HCT116 (cell line): ENCODE data around the gene IL21R. TPM values are rescaled to one million over a fixed set of nuclear protein-coding genes. Genes with fewer than 3 reads are reported as not detected.

Source experiments
- ATAC-seq: fragments of 200-7000 bp; cut with Tn5 transposase; 2 replicates; pipeline ENCODE4 v1.9.1; 2020; ENCODE audit warnings: mild to moderate bottlenecking, moderate library complexity
- BruUV-seq: library from RNA; stranded (reverse); fragments of 400-500 nt; replicated peaks from 2 replicates; lab custom pipeline; 2021; lab: Mats Ljungman, UMichigan
- CTCF ChIA-PET: fragments of 300-600 bp; sonication (Branson Sonifier 250); formaldehyde crosslinking; loops from one replicate; lab custom pipeline; 2021; ENCODE audit warnings: antibody characterized with exemption; lab: Charles Lee
- POLR2A ChIA-PET: fragments of 300-600, 350-600 bp; sonication (Branson Sonifier 250); formaldehyde crosslinking; loops from one replicate; lab custom pipeline; 2021; ENCODE audit warnings: antibody characterized with exemption; lab: Charles Lee
- RAD21 ChIA-PET, 2 experiments: fragments of 300-600 bp; sonication (Branson Sonifier 250); formaldehyde crosslinking; loops; one replicate each; lab custom pipeline; 2023; ENCODE audit warnings: low total read pairs in 2 of 2; ENCODE audit not compliant: uncharacterized antibody in 2 of 2, unreplicated experiment in 2 of 2, low non-redundant PET in 1 of 2; lab: Charles Lee
- DNase-seq: peaks from one replicate; pipeline ENCODE4 v3.0.0-alpha.2; 2010; ENCODE audit warnings: low read depth, low spot score
- H2AFZ ChIP-seq: fragments of 200-600 bp; shearing (Covaris generic), sonication (generic); 2 replicates; pipeline ENCODE4 v1.6.1; 2017; ENCODE audit warnings: low read depth, mixed run types, mixed read lengths, antibody characterized with exemption, low read length; ENCODE audit not compliant: poor library complexity, severe bottlenecking
- H3K27ac ChIP-seq: 2 replicates; pipeline ENCODE4 v1.5.1; 2012; ENCODE audit warnings: low read depth, low read length
- H3K27me3 ChIP-seq: fragments of 200-600 bp; sonication (generic); 2 replicates; pipeline ENCODE4 v1.6.1; 2016; ENCODE audit warnings: mixed run types, low read length, mixed read lengths; ENCODE audit not compliant: insufficient read depth
- H3K36me3 ChIP-seq, 2 experiments: fragments of 200-500 bp in 1 of 2; fragments of 200-600 bp in 1 of 2; sonication (Bioruptor generic) in 1 of 2; sonication (generic) in 1 of 2; 2 replicates each; pipeline versions ENCODE4 v1.5.1 to v1.6.1; 2014 to 2016; ENCODE audit warnings: low read length in 2 of 2, inconsistent platforms in 1 of 2, mixed read lengths in 1 of 2, mixed run types in 1 of 2; ENCODE audit not compliant: insufficient read depth in 2 of 2, control insufficient read depth in 1 of 2
- H3K4me1 ChIP-seq, 2 experiments: fragments of 200-600 bp in 1 of 2; sonication (generic) in 1 of 2; 2 replicates each; pipeline versions ENCODE4 v1.5.1 to v1.6.1; 2012 to 2017; ENCODE audit warnings: low read length in 2 of 2, inconsistent platforms in 1 of 2, mild to moderate bottlenecking in 1 of 2, mixed read lengths in 1 of 2, mixed run types in 1 of 2, moderate library complexity in 1 of 2; ENCODE audit not compliant: insufficient read depth in 2 of 2, control insufficient read depth in 1 of 2
- H3K4me2 ChIP-seq: fragments of 200-600 bp; sonication (generic); 2 replicates; pipeline ENCODE4 v1.6.1; 2017; ENCODE audit warnings: mixed run types, low read length, mixed read lengths
- H3K4me3 ChIP-seq, 2 experiments: fragments of 200-600 bp in 1 of 2; sonication (generic) in 1 of 2; replicated peaks in 1 of 2; 2 replicates each; pipeline ENCODE4 v1.5.1; 2011 to 2016; ENCODE audit warnings: low read length in 2 of 2, control low read depth in 1 of 2, low read depth in 1 of 2, mild to moderate bottlenecking in 1 of 2, mixed read lengths in 1 of 2, mixed run types in 1 of 2
- H3K79me2 ChIP-seq: fragments of 200-600 bp; sonication (generic); 2 replicates; pipeline ENCODE4 v1.6.1; 2017; ENCODE audit warnings: mild to moderate bottlenecking, mixed run types, low read length, moderate library complexity, mixed read lengths; ENCODE audit not compliant: insufficient read depth
- H3K9ac ChIP-seq: fragments of 200-600 bp; sonication (generic); 2 replicates; pipeline ENCODE4 v1.6.1; 2016; ENCODE audit warnings: low read length, mixed read lengths
- H3K9me2 ChIP-seq: fragments of 200-600 bp; sonication (generic), shearing (Covaris generic); 2 replicates; pipeline ENCODE4 v1.6.1; 2017; ENCODE audit warnings: mixed run types, mild to moderate bottlenecking, moderate library complexity; ENCODE audit not compliant: insufficient read depth
- H3K9me3 ChIP-seq, 2 experiments: fragments of 200-500 bp in 1 of 2; fragments of 200-600 bp in 1 of 2; sonication (Bioruptor generic) in 1 of 2; sonication (generic) in 1 of 2; 2 replicates each; pipeline ENCODE4 v1.6.1; 2014 to 2017; ENCODE audit warnings: low read length in 2 of 2, mixed read lengths in 2 of 2, inconsistent platforms in 1 of 2, low read depth in 1 of 2, mild to moderate bottlenecking in 1 of 2, mixed run types in 1 of 2, moderate library complexity in 1 of 2; ENCODE audit not compliant: control insufficient read depth in 1 of 2, insufficient read depth in 1 of 2
- H4K20me1 ChIP-seq: fragments of 200-600 bp; sonication (generic), shearing (Covaris generic); 2 replicates; pipeline ENCODE4 v1.6.1; 2017; ENCODE audit warnings: mixed run types, mild to moderate bottlenecking, moderate library complexity; ENCODE audit not compliant: insufficient read depth
- ELF1 ChIP-seq: IDR thresholded peaks from 2 replicates; pipeline ENCODE4 v1.6.1; 2012; ENCODE audit warnings: low read depth, borderline replicate concordance
- EZH2 ChIP-seq: fragments of 200-600 bp; sonication (generic); IDR thresholded peaks from 2 replicates; pipeline ENCODE4 v1.6.1; 2017; ENCODE audit warnings: antibody characterized with exemption, mixed run types
- EZH2phosphoT487 ChIP-seq: fragments of 200-600 bp; IDR thresholded peaks from 2 replicates; pipeline ENCODE4 v1.6.1; 2018; ENCODE audit warnings: antibody characterized with exemption, borderline replicate concordance
- FOSL1 ChIP-seq: IDR thresholded peaks from 2 replicates; pipeline ENCODE4 v1.6.1; 2012; ENCODE audit warnings: low read depth
- JUND ChIP-seq: IDR thresholded peaks from 2 replicates; pipeline ENCODE4 v1.6.1; 2012
- POLR2A ChIP-seq: IDR thresholded peaks from 2 replicates; pipeline ENCODE4 v1.7.0; 2011; ENCODE audit warnings: borderline replicate concordance; ENCODE audit not compliant: insufficient read depth, insufficient read length; ENCODE audit errors: extremely low read depth
- RAD21 ChIP-seq: IDR thresholded peaks from 2 replicates; pipeline ENCODE4 v1.6.1; 2012; ENCODE audit warnings: low read depth, mild to moderate bottlenecking
- REST ChIP-seq: IDR thresholded peaks from 2 replicates; pipeline ENCODE4 v1.6.1; 2012; ENCODE audit warnings: low read depth
- TCF7L2 ChIP-seq: IDR thresholded peaks from 2 replicates; pipeline ENCODE4 v1.7.0; 2011; ENCODE audit warnings: borderline replicate concordance, inconsistent platforms; ENCODE audit not compliant: insufficient read depth, insufficient read length; ENCODE audit errors: extremely low read depth
- YY1 ChIP-seq: IDR thresholded peaks from 2 replicates; pipeline ENCODE4 v1.6.1; 2011; ENCODE audit warnings: low read length, low read depth, moderate library complexity, mild to moderate bottlenecking; ENCODE audit not compliant: insufficient replicate concordance; ENCODE audit errors: extremely low read depth
- ZFX ChIP-seq: fragments of 450-650 bp; IDR thresholded peaks from 2 replicates; pipeline ENCODE4 v1.6.1; 2017
- intact Hi-C: fragments of 100-400 bp; cut with micrococcal nuclease; formaldehyde crosslinking; loops from 2 replicates; pipeline ENCODE4 v1.10.0; 2022
- total RNA-seq: library from RNA; stranded (reverse); gene quantifications from one replicate; pipeline ENCODE4 v1.2.1, GENCODE V29; 2021; ENCODE audit not compliant: unreplicated experiment

Gene IL21R
- total RNA-seq, 1 experiment from 2014 or later: 1.2 TPM

- TF ChIP-seq YY1: no peak
- TF ChIP-seq FOSL1: no peak
Measured at GRCh38 chr16:27499659-27500055, 97.7 kb downstream of the IL21R start (continued).

- POLR2A ChIA-PET: no interaction called here
- no peak overlapping the region for H3K4me3 ChIP-seq
- peaks cover 43 to 68% of the 10 kb centered on the region in 2 experiments for H3K36me3 ChIP-seq
- RAD21 ChIA-PET: no interaction called here
- H3K27ac ChIP-seq: no peak overlapping the region
- no peaks in the 10 kb centered on the region for H3K4me1 ChIP-seq
- H3K27me3 ChIP-seq: no peaks in the 10 kb centered on the region
- BruUV-seq: no TSS peak
- no peak overlapping the region for H2AFZ ChIP-seq
- H3K9me3 ChIP-seq: no peaks in the 10 kb centered on the region
- ATAC-seq (no peak), DNase-seq (no peak)
- TF ChIP-seq JUND: no peak
- no peak for TF ChIP-seq REST
- no peak for TF ChIP-seq RAD21
- no peak for TF ChIP-seq EZH2phosphoT487
- TF ChIP-seq EZH2: no peak
- no peak for TF ChIP-seq ELF1
- no peak for TF ChIP-seq POLR2A
- TF ChIP-seq TCF7L2: no peak
- no peak for TF ChIP-seq ZFX
- CTCF ChIA-PET: no interaction called here
- no peaks in the 10 kb centered on the region for H3K9me2 ChIP-seq
- no peak overlapping the region for H3K4me2 ChIP-seq
- no peaks in the 10 kb centered on the region for H4K20me1 ChIP-seq
- no peak overlapping the region for H3K9ac ChIP-seq
- no peaks in the 10 kb centered on the region for H3K79me2 ChIP-seq
- intact Hi-C loops: no loop called here
Measured at GRCh38 chr16:27500801-27501200, 98.8 kb downstream of the IL21R start.

Other genes with a start within 250 kb of the IL21R start
- gene KDM8, start 198.6 kb upstream of the IL21R start, total RNA-seq: 5.3 TPM
- 85.6 TPM for gene NSMCE1, start 133.4 kb upstream of the IL21R start, total RNA-seq
- gene IL4R, start 88.2 kb upstream of the IL21R start, total RNA-seq: 29.6 TPM
- gene GTF3C1, start 147.7 kb downstream of the IL21R start, total RNA-seq: 97.5 TPM
- gene KATNIP, start 148.0 kb downstream of the IL21R start, total RNA-seq: 23.8 TPM